Adrenal gland (tissue), 12 donors: ENCODE data around the gene KLHL13. TPM values are rescaled to one million over a fixed set of nuclear protein-coding genes. Genes with fewer than 3 reads are reported as not detected.

Experiments used
- DNase-seq, 7 donors: peaks; one replicate each; pipeline ENCODE4 v3.0.0-alpha.2; 2019 to 2020
- H3K27ac ChIP-seq, 5 donors: fragments of 200-600 bp; sonication (generic) in 4 of 5; 1 replicate in 3 of 5; 2 replicates in 2 of 5; pipeline versions ENCODE4 v1.5.1 to v1.8.0; 2016 to 2020; ENCODE audit warnings: mild to moderate bottlenecking in 1 of 5
- H3K27me3 ChIP-seq: fragments of 200-600 bp; 2 replicates; pipeline ENCODE4 v1.8.0; 2021
- H3K36me3 ChIP-seq, 2 donors: fragments of 200-600 bp; replicated peaks in 1 of 2; 1 replicate in 1 of 2; 2 replicates in 1 of 2; pipeline versions ENCODE4 v1.5.1 to v1.8.0; 2018 to 2022
- H3K4me1 ChIP-seq, 2 donors: fragments of 200-600 bp; replicated peaks in 1 of 2; 1 replicate in 1 of 2; 2 replicates in 1 of 2; pipeline versions ENCODE4 v1.5.1 to v1.8.0; 2018 to 2021
- H3K4me3 ChIP-seq, 4 donors: fragments of 200-600 bp; sonication (generic) in 3 of 4; one replicate each; pipeline ENCODE4 v1.5.1; 2016 to 2018
- H3K9me3 ChIP-seq, 3 donors: fragments of 200-600 bp; sonication (generic) in 1 of 3; replicated peaks in 1 of 3; 1 replicate in 2 of 3; 2 replicates in 1 of 3; pipeline versions ENCODE4 v1.5.1 to v1.8.0; 2016 to 2021
- CTCF ChIP-seq, 6 experiments: fragments of 450-650 bp in 4 of 6; fragments of 200-600 bp in 2 of 6; sonication (generic) in 1 of 6; IDR thresholded peaks; 1 replicate in 5 of 6; 2 replicates in 1 of 6; pipeline versions ENCODE4 v1.5.1 to v1.8.0; 2016 to 2021; ENCODE audit warnings: antibody characterized with exemption in 6 of 6, mild to moderate bottlenecking in 2 of 6, moderate library complexity in 1 of 6
- POLR2A ChIP-seq, 2 donors: fragments of 450-650 bp; IDR thresholded peaks; one replicate each; pipeline ENCODE4 v1.6.1; 2017; ENCODE audit warnings: antibody characterized with exemption in 2 of 2, mild to moderate bottlenecking in 2 of 2, moderate library complexity in 1 of 2
- WGBS, 4 donors: extraction: QIAGEN DNeasy Blood & Tissue Kit in 2 of 4; methylation state at CpG; one replicate each; pipeline versions ENCODE4 v1.1.5 to v1.1.7; 2013 to 2017; 5-methylcytosine and 5-hydroxymethylcytosine counted together
- intact Hi-C, 2 donors: fragments of 100-400 bp; cut with DNase I; formaldehyde crosslinking; loops; one replicate each; pipeline versions ENCODE4 v1.14.1 to v1.15.0; 2022 to 2023
- polyA plus RNA-seq, 3 donors: library from polyadenylated mRNA; stranded (reverse); fragments of 200-250 nt in 2 of 3; fragments of 350-450 nt in 1 of 3; fragmentation: Illumina TruSeq in 1 of 3; extraction: RNeasy Lipid Tissue Mini Kit (QIAGEN cat#74804) in 1 of 3; gene quantifications; one replicate each; pipeline ENCODE4 v1.2.3, GENCODE V29; 2013 to 2014
- total RNA-seq, 9 donors: library from RNA; depleted of rRNA in 4 of 9; stranded (reverse); fragments of >200 nt in 4 of 9; fragments of 120-200 nt in 1 of 9; fragmentation: NEBNext Ultra II Directional in 1 of 9; extraction: Animal tissue kit (Norgen Biotek cat#: 25700) in 1 of 9; gene quantifications; one replicate each; pipeline versions ENCODE4 v1.1.0 to v1.2.4, GENCODE V29; 2013 to 2023
- donor health status: healthy with polysubstance abuse.
- donor health status: Bipolar disorder and iron deficiency.
- donor health status: DM: yes; HTN: yes; CAD: no.
- donor health status: DM: no; HTN: no; CAD: no.
- donor health status: DM: no; HTN: no; CAD: no.
- donor health status: DM: yes; HTN: yes; CAD: no.

Gene KLHL13
- total and polyA plus RNA-seq, 12 donors: 2.9 to 55.9 (median 8.4) TPM

GRCh38 chrX:117978402-117978801 lies 138.2 kb downstream of the KLHL13 start:
- no peak overlapping the region for H3K4me3 ChIP-seq
- intact Hi-C loops: no loop called here

GRCh38 chrX:117977526-117977925 lies 139.1 kb downstream of the KLHL13 start:
- H3K27ac ChIP-seq: no peak overlapping the region

More at GRCh38 chrX:117978402-117978801, 138.2 kb downstream of the KLHL13 start:
- 86 to 100% (median 90%) methylated on average over 1 of the region's 1 CpG for WGBS, 4 donors
- no peaks in the 10 kb centered on the region for H3K9me3 ChIP-seq
- TF ChIP-seq POLR2A (IDR thresholded peaks at IDR 0.05) (no peak), CTCF (IDR thresholded peaks at IDR 0.05) (no peak)
- H3K27me3 ChIP-seq: no peaks in the 10 kb centered on the region
- no peak for DNase-seq
- H3K4me1 ChIP-seq: no peaks in the 10 kb centered on the region
- H3K27ac ChIP-seq: no peak overlapping the region
- no peaks in the 10 kb centered on the region for H3K36me3 ChIP-seq

GRCh38 chrX:117973110-117973807 lies 143.4 kb downstream of the KLHL13 start:
- 52 to 80% (median 71%) methylated on average over 4 of the region's 4 CpGs for WGBS, 4 donors
- no peak for TF ChIP-seq CTCF (IDR thresholded peaks at IDR 0.05)
- no peak for TF ChIP-seq POLR2A (IDR thresholded peaks at IDR 0.05)
- DNase-seq: no peak
- H3K27me3 ChIP-seq: no peaks in the 10 kb centered on the region
- H3K9me3 ChIP-seq: no peaks in the 10 kb centered on the region
- H3K4me1 ChIP-seq: no peaks in the 10 kb centered on the region
- H3K36me3 ChIP-seq: no peaks in the 10 kb centered on the region
- no peak overlapping the region for H3K4me3 ChIP-seq
- no peak overlapping the region for H3K27ac ChIP-seq
- intact Hi-C loops: no loop called here

More at GRCh38 chrX:117977526-117977925, 139.1 kb downstream of the KLHL13 start:
- no peaks in the 10 kb centered on the region for H3K36me3 ChIP-seq
- 46 to 90% (median 64%) methylated on average over 1 of the region's 1 CpG for WGBS, 4 donors
- H3K27me3 ChIP-seq: no peaks in the 10 kb centered on the region
- no peak for DNase-seq
- TF ChIP-seq CTCF (IDR thresholded peaks at IDR 0.05): no peak
- TF ChIP-seq POLR2A (IDR thresholded peaks at IDR 0.05): no peak
- H3K4me1 ChIP-seq: no peaks in the 10 kb centered on the region
- intact Hi-C loops: no loop called here
- no peaks in the 10 kb centered on the region for H3K9me3 ChIP-seq
- no peak overlapping the region for H3K4me3 ChIP-seq

DNA sequence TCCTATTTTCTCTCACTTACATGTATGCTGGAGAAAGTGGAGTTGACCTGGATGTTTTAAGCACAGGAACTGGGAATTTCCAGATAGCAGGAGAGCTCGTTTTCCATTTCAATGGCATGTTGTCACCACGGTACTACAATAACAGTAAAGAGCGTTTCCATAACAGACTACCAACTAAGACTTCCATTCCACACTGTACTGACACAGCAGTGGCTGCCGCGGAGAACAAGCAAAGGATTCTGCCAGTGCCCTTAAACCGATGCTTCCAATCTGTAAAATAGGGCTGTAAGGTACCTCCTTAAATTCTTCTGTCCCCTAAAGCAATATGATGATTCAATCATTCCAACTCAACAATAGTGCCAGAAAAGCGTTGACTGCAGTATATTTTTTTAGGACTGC lies 143.9 kb downstream of the KLHL13 start:
- no peak for DNase-seq
- no peak overlapping the region for H3K4me3 ChIP-seq
- no peaks in the 10 kb centered on the region for H3K36me3 ChIP-seq
- H3K27ac ChIP-seq: no peak overlapping the region
- no peaks in the 10 kb centered on the region for H3K4me1 ChIP-seq
- WGBS, 4 donors: 48 to 70% (median 61%) methylated on average over 4 to 7 of the region's 7 CpGs
- H3K9me3 ChIP-seq: no peaks in the 10 kb centered on the region
- H3K27me3 ChIP-seq: no peaks in the 10 kb centered on the region
- intact Hi-C loops: no loop called here
- TF ChIP-seq POLR2A (IDR thresholded peaks at IDR 0.05): no peak
- TF ChIP-seq CTCF (IDR thresholded peaks at IDR 0.05): no peak
